Measurements from ENCODE around the gene EMP3.

GRCh38 chr19:48311384-48311783 is 14.0 kb upstream of the EMP3 start:
- TF ChIP-seq CTCF (conservative IDR thresholded peaks at IDR 0.05; ENCODE audit: low read depth in 2 of 2): no peak
- TF ChIP-seq REST (IDR thresholded peaks at IDR 0.05; ENCODE audit: unreplicated experiment): no peak
- TF ChIP-seq STAT1 (IDR thresholded peaks at IDR 0.05; ENCODE audit: unreplicated experiment): no peak
- no peak for TF ChIP-seq JUNB (IDR thresholded peaks at IDR 0.05; ENCODE audit: unreplicated experiment)
- no peak for TF ChIP-seq POLR2AphosphoS5 (IDR thresholded peaks at IDR 0.05; ENCODE audit: low read depth)
- TF ChIP-seq EZH2 (IDR thresholded peaks at IDR 0.05; ENCODE audit: low read depth, unreplicated experiment): no peak
- TF ChIP-seq ETS1 (IDR thresholded peaks at IDR 0.05): no peak
- no peak for TF ChIP-seq CREB1 (CRISPR knock-in tag; IDR thresholded peaks at IDR 0.05; ENCODE audit: low read depth)
- TF ChIP-seq EZH2phosphoT487 (IDR thresholded peaks at IDR 0.05; ENCODE audit: unreplicated experiment): no peak
- no peak for TF ChIP-seq ZNF331 (CRISPR knock-in tag; IDR thresholded peaks at IDR 0.05; ENCODE audit: low read depth)
- no peak for TF ChIP-seq ZNF114 (CRISPR knock-in tag; IDR thresholded peaks at IDR 0.05)
- no peak for TF ChIP-seq NANOG (IDR thresholded peaks at IDR 0.05; ENCODE audit: borderline replicate concordance)

All from GM23338 (cell line).